UCSD-AML1 (cell line): ENCODE results near the gene BBX.
A peak's percentile ranks its signal among the peaks of the same experiment; 100 is the strongest.

Source experiments
- DNase-seq: peaks from one replicate; lab custom pipeline; 2025; ENCODE audit not compliant: unreplicated experiment; lab: John Stamatoyannopoulos, UW

BBX gene

GRCh38 chr3:107739227-107739626, 216.5 kb downstream of the BBX start:
- peak; percentile 7 for DNase-seq

- DNase-seq = no peak
Observed at GRCh38 chr3:107740992-107741896, 218.5 kb downstream of the BBX start.

- DNase-seq = no peak
Observed at GRCh38 chr3:107745354-107745753, 222.6 kb downstream of the BBX start.

- DNase-seq = no peak
Observed at GRCh38 chr3:107752202-107752990, 229.6 kb downstream of the BBX start.

GRCh38 chr3:107753494-107753893, 230.7 kb downstream of the BBX start:
- DNase-seq = peak; percentile 37

GRCh38 chr3:107753976-107754375, 231.2 kb downstream of the BBX start:
- no peak for DNase-seq

- DNase-seq = no peak
Observed at GRCh38 chr3:107756649-107757048, 233.9 kb downstream of the BBX start.

GRCh38 chr3:107757140-107757539, 234.4 kb downstream of the BBX start:
- DNase-seq = no peak

- no peak for DNase-seq
Observed at GRCh38 chr3:107760144-107760543, 237.4 kb downstream of the BBX start.

GRCh38 chr3:107761391-107761790, 238.6 kb downstream of the BBX start:
- no peak for DNase-seq

- no peak for DNase-seq
Observed at GRCh38 chr3:107765524-107765923, 242.8 kb downstream of the BBX start.

- DNase-seq = no peak
Observed at GRCh38 chr3:107767897-107768605, 245.3 kb downstream of the BBX start.

GRCh38 chr3:107769882-107770281, 247.1 kb downstream of the BBX start:
- no peak for DNase-seq

GRCh38 chr3:107772016-107772415, 249.3 kb downstream of the BBX start:
- no peak for DNase-seq

- DNase-seq = no peak
Observed at GRCh38 chr3:107775974-107776373, 253.2 kb downstream of the BBX start.

- no peak for DNase-seq
Observed at GRCh38 chr3:107781253-107781652, 258.5 kb downstream of the BBX start.

GRCh38 chr3:107782054-107782453, 259.3 kb downstream of the BBX start:
- no peak for DNase-seq

GRCh38 chr3:107790612-107791011, 267.9 kb downstream of the BBX start:
- no peak for DNase-seq

GRCh38 chr3:107791027-107791426, 268.3 kb downstream of the BBX start:
- no peak for DNase-seq

GRCh38 chr3:107791450-107791849, 268.7 kb downstream of the BBX start:
- no peak for DNase-seq

GRCh38 chr3:107794664-107795443, 272.1 kb downstream of the BBX start:
- DNase-seq = no peak
